IMR-90 (cell line): ENCODE measurements around the gene MTMR2.
A peak's percentile ranks its signal among the peaks of the same experiment; 100 is the strongest.

Experiments
- CEBPB ChIP-seq: IDR thresholded peaks from 2 replicates; pipeline ENCODE4 v1.6.1; 2012; ENCODE audit warnings: low read depth, low read length, improper control_type of control experiment
- RAD21 ChIP-seq: IDR thresholded peaks from 2 replicates; pipeline ENCODE4 v1.6.1; 2012; ENCODE audit warnings: low read length, improper control_type of control experiment
- TF ChIP-seq, protein P1 (sequence below): conservative IDR thresholded peaks from 2 replicates; pipeline ENCODE4 v1.5.1; 2012; ENCODE audit warnings: mild to moderate bottlenecking, low read depth, low read length, improper control_type of control experiment

GRCh38 chr11:95912902-95913560 lies 10.9 kb downstream of the MTMR2 start:
- TF ChIP-seq CEBPB (peak; percentile 66), RAD21 (no peak)
- TF ChIP-seq, protein P1, sequence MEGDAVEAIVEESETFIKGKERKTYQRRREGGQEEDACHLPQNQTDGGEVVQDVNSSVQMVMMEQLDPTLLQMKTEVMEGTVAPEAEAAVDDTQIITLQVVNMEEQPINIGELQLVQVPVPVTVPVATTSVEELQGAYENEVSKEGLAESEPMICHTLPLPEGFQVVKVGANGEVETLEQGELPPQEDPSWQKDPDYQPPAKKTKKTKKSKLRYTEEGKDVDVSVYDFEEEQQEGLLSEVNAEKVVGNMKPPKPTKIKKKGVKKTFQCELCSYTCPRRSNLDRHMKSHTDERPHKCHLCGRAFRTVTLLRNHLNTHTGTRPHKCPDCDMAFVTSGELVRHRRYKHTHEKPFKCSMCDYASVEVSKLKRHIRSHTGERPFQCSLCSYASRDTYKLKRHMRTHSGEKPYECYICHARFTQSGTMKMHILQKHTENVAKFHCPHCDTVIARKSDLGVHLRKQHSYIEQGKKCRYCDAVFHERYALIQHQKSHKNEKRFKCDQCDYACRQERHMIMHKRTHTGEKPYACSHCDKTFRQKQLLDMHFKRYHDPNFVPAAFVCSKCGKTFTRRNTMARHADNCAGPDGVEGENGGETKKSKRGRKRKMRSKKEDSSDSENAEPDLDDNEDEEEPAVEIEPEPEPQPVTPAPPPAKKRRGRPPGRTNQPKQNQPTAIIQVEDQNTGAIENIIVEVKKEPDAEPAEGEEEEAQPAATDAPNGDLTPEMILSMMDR, result no peak
